ENCODE measurements around the gene FSTL5. TPM values are rescaled to one million over a fixed set of nuclear protein-coding genes. Genes with fewer than 3 reads are reported as not detected.

FSTL5 gene
- total RNA-seq, 1 donor from 2014 or later: not detected

GRCh38 chr4:162059656-162060055 lies 104.1 kb downstream of the FSTL5 start:
- ATAC-seq (ENCODE audit: low read depth) (no peak), DNase-seq (no peak)
- intact Hi-C loops (cut with micrococcal nuclease): no loop called here
- no peaks in the 10 kb centered on the region for H3K36me3 Mint-ChIP-seq (ENCODE audit: low read depth)
- no peak overlapping the region for H3K4me3 Mint-ChIP-seq
- no peak overlapping the region for H3K27ac Mint-ChIP-seq
- ChIA-PET POLR2A (no interaction called here), CTCF (no interaction called here)
- no peaks in the 10 kb centered on the region for H3K4me1 Mint-ChIP-seq
- peaks cover 4% of the 10 kb centered on the region for H3K9me3 Mint-ChIP-seq
- TF ChIP-seq, protein P1, sequence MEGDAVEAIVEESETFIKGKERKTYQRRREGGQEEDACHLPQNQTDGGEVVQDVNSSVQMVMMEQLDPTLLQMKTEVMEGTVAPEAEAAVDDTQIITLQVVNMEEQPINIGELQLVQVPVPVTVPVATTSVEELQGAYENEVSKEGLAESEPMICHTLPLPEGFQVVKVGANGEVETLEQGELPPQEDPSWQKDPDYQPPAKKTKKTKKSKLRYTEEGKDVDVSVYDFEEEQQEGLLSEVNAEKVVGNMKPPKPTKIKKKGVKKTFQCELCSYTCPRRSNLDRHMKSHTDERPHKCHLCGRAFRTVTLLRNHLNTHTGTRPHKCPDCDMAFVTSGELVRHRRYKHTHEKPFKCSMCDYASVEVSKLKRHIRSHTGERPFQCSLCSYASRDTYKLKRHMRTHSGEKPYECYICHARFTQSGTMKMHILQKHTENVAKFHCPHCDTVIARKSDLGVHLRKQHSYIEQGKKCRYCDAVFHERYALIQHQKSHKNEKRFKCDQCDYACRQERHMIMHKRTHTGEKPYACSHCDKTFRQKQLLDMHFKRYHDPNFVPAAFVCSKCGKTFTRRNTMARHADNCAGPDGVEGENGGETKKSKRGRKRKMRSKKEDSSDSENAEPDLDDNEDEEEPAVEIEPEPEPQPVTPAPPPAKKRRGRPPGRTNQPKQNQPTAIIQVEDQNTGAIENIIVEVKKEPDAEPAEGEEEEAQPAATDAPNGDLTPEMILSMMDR (IDR thresholded peaks at IDR 0.05): no peak
- no peaks in the 10 kb centered on the region for H3K27me3 Mint-ChIP-seq

GRCh38 chr4:162056990-162057389 lies 106.8 kb downstream of the FSTL5 start:
- intact Hi-C loops (cut with micrococcal nuclease): no loop called here
- ATAC-seq (ENCODE audit: low read depth): no peak
- no peak for DNase-seq
- H3K9me3 Mint-ChIP-seq: peaks cover 5% of the 10 kb centered on the region
- ChIA-PET POLR2A (no interaction called here), CTCF (no interaction called here)
- H3K4me1 Mint-ChIP-seq: no peaks in the 10 kb centered on the region
- no peak overlapping the region for H3K4me3 Mint-ChIP-seq
- no peak overlapping the region for H3K27ac Mint-ChIP-seq
- H3K36me3 Mint-ChIP-seq (ENCODE audit: low read depth): no peaks in the 10 kb centered on the region
- H3K27me3 Mint-ChIP-seq: no peaks in the 10 kb centered on the region
- TF ChIP-seq, protein P1 (IDR thresholded peaks at IDR 0.05): no peak

GRCh38 chr4:162046135-162046534 lies 117.7 kb downstream of the FSTL5 start:
- Mint-ChIP-seq H3K4me1 (no peaks in the 10 kb centered on the region), H3K27me3 (no peaks in the 10 kb centered on the region), H3K27ac (no peak overlapping the region), H3K36me3 (ENCODE audit: low read depth) (no peaks in the 10 kb centered on the region), H3K4me3 (no peak overlapping the region), H3K9me3 (peaks cover 4% of the 10 kb centered on the region)
- DNase-seq: no peak
- POLR2A ChIA-PET: no interaction called here
- TF ChIP-seq, protein P1 (IDR thresholded peaks at IDR 0.05): no peak
- intact Hi-C loops (cut with micrococcal nuclease): no loop called here
- CTCF ChIA-PET: no interaction called here
- no peak for ATAC-seq (ENCODE audit: low read depth)

GRCh38 chr4:162038112-162038511 lies 125.7 kb downstream of the FSTL5 start:
- CTCF ChIA-PET: no interaction called here
- no peak overlapping the region for H3K4me3 Mint-ChIP-seq
- no peaks in the 10 kb centered on the region for H3K27me3 Mint-ChIP-seq
- no peak overlapping the region for H3K27ac Mint-ChIP-seq
- no peaks in the 10 kb centered on the region for H3K36me3 Mint-ChIP-seq (ENCODE audit: low read depth)
- DNase-seq: no peak
- no peak for ATAC-seq (ENCODE audit: low read depth)
- peaks cover 7% of the 10 kb centered on the region for H3K9me3 Mint-ChIP-seq
- no peaks in the 10 kb centered on the region for H3K4me1 Mint-ChIP-seq
- intact Hi-C loops (cut with micrococcal nuclease): no loop called here
- POLR2A ChIA-PET: no interaction called here
- TF ChIP-seq, protein P1 (IDR thresholded peaks at IDR 0.05): no peak

- no peak for DNase-seq
- H3K27me3 Mint-ChIP-seq: no peaks in the 10 kb centered on the region
- intact Hi-C loops (cut with micrococcal nuclease): no loop called here
- H3K27ac Mint-ChIP-seq: no peak overlapping the region
- POLR2A ChIA-PET: no interaction called here
- CTCF ChIA-PET: no interaction called here
- no peaks in the 10 kb centered on the region for H3K36me3 Mint-ChIP-seq (ENCODE audit: low read depth)
- TF ChIP-seq, protein P1 (IDR thresholded peaks at IDR 0.05): no peak
- no peaks in the 10 kb centered on the region for H3K4me1 Mint-ChIP-seq
- ATAC-seq (ENCODE audit: low read depth): no peak
- no peaks in the 10 kb centered on the region for H3K9me3 Mint-ChIP-seq
- no peak overlapping the region for H3K4me3 Mint-ChIP-seq
Observed at GRCh38 chr4:162017863-162018262, 145.9 kb downstream of the FSTL5 start.
